Activated B cell treated with CpG ODN at 0.5 μM for 24 hours (primary cell): ENCODE results near the gene SNRPA. TPM values are rescaled to one million over a fixed set of nuclear protein-coding genes. Genes with fewer than 3 reads are reported as not detected.
A peak's percentile ranks its signal among the peaks of the same experiment; 100 is the strongest.

ENCODE experiments used
- ATAC-seq: fragments of 200-7000 bp; cut with Tn5 transposase; one replicate; pipeline ENCODE4 v1.10.0; 2021; ENCODE audit warnings: low read depth, mild to moderate bottlenecking, moderate library complexity
- CTCF ChIA-PET: fragments of 350-600 bp; sonication (Branson Sonifier 250); formaldehyde crosslinking; loops from one replicate; lab custom pipeline; 2021; ENCODE audit warnings: antibody characterized with exemption; lab: Charles Lee
- POLR2A ChIA-PET: fragments of 350-600 bp; sonication (Branson Sonifier 250); formaldehyde crosslinking; loops from one replicate; lab custom pipeline; 2021; ENCODE audit warnings: antibody characterized with exemption; lab: Charles Lee
- DNase-seq: peaks from one replicate; pipeline ENCODE4 v3.0.0; 2022
- H3K27ac Mint-ChIP-seq: one replicate; pipeline ENCODE4 v1.8.0; 2020; ENCODE audit warnings: mixed read lengths
- H3K27me3 Mint-ChIP-seq: one replicate; pipeline ENCODE4 v1.8.0; 2021; ENCODE audit warnings: mixed read lengths
- H3K36me3 Mint-ChIP-seq: one replicate; pipeline ENCODE4 v1.8.0; 2021; ENCODE audit warnings: low read depth, mixed read lengths
- H3K4me1 Mint-ChIP-seq: one replicate; pipeline ENCODE4 v1.8.0; 2021; ENCODE audit warnings: mixed read lengths
- H3K4me3 Mint-ChIP-seq: one replicate; pipeline ENCODE4 v1.8.0; 2020; ENCODE audit warnings: mild to moderate bottlenecking, mixed read lengths
- H3K9me3 Mint-ChIP-seq: one replicate; pipeline ENCODE4 v1.8.0; 2020; ENCODE audit warnings: mixed read lengths
- CTCF ChIP-seq: fragments of 200-600 bp; IDR thresholded peaks from one replicate; pipeline ENCODE4 v1.8.0; 2022; ENCODE audit warnings: antibody characterized with exemption, mild to moderate bottlenecking
- intact Hi-C: fragments of 100-400 bp; cut with micrococcal nuclease; formaldehyde crosslinking; loops from one replicate; pipeline ENCODE4 v1.15.1; 2024
- total RNA-seq: library from RNA; stranded (reverse); gene quantifications from 2 replicates; pipeline ENCODE4 v1.2.3, GENCODE V29; 2022

Gene SNRPA
- total RNA-seq, 1 donor from 2014 or later, result 138 TPM

GRCh38 chr19:40791996-40792395 lies 41.0 kb downstream of the SNRPA start:
- ChIA-PET POLR2A (interaction anchor here (2.8 kb wide), 1 partner anchor 14 kb away, joined by 27 read pairs; the partner anchor contains the start of gene RAB4B), CTCF (no interaction called here)
- TF ChIP-seq CTCF, result no peak
- ATAC-seq (no peak), DNase-seq (no peak)
- Mint-ChIP-seq H3K4me3 (no peak overlapping the region), H3K36me3 (peaks cover 63% of the 10 kb centered on the region), H3K27ac (peak overlapping the region; percentile 76), H3K27me3 (no peaks in the 10 kb centered on the region), H3K4me1 (peaks cover 29% of the 10 kb centered on the region), H3K9me3 (no peaks in the 10 kb centered on the region)
- intact Hi-C loops, result no loop called here

- Mint-ChIP-seq H3K9me3 (no peaks in the 10 kb centered on the region), H3K27ac (peak overlapping the region; percentile 99), H3K27me3 (no peaks in the 10 kb centered on the region), H3K36me3 (peaks cover 58% of the 10 kb centered on the region), H3K4me1 (peaks cover 57% of the 10 kb centered on the region), H3K4me3 (peak overlapping the region; percentile 58)
- intact Hi-C loops, result loop anchor here (5.0 kb wide), 2 partner anchors 190 to 355 kb away; partner anchors contain the start of gene SERTAD3
- no peak for TF ChIP-seq CTCF
- DNase-seq (no peak), ATAC-seq (no peak)
- ChIA-PET CTCF (interaction anchor here (1.0 to 3.0 kb wide), 3 partner anchors 9 to 75 kb away, joined by 3 to 18 read pairs (median 6); partner anchors contain the start of gene RAB4B), POLR2A (interaction anchor here (0.6 to 9.6 kb wide), 8 partner anchors 11 to 134 kb away, joined by 3 to 287 read pairs (median 10); partner anchors contain the start of genes ACTMAP, COQ8B, ITPKC and MIA)
These were observed 46.4 kb downstream of the SNRPA start for GRCh38 chr19:40797166-40797962.

GRCh38 chr19:40797963-40798682 lies 47.1 kb downstream of the SNRPA start:
- intact Hi-C loops, result loop anchor here (1.0 to 5.0 kb wide), 8 partner anchors 9 to 465 kb away; partner anchors contain the start of genes COQ8B, NUMBL, SERTAD3 and SNRPA
- DNase-seq (peak; percentile 57), ATAC-seq (peak; percentile 38)
- ChIA-PET CTCF (interaction anchor here (0.6 to 3.0 kb wide), 6 partner anchors 8 to 135 kb away, joined by 3 to 18 read pairs (median 4); partner anchors contain the start of genes ACTMAP and RAB4B), POLR2A (interaction anchor here (0.6 to 9.6 kb wide), 22 partner anchors 10 to 1393 kb away, joined by 3 to 287 read pairs (median 8); partner anchors contain the start of genes ACTMAP, AKT2, COQ8B and ITPKC)
- Mint-ChIP-seq H3K27me3 (no peaks in the 10 kb centered on the region), H3K9me3 (no peaks in the 10 kb centered on the region), H3K4me1 (peaks cover 59% of the 10 kb centered on the region), H3K36me3 (peaks cover 59% of the 10 kb centered on the region), H3K4me3 (peak overlapping the region; percentile 95), H3K27ac (peak overlapping the region; percentile 99)
- TF ChIP-seq CTCF, result no peak

GRCh38 chr19:40798683-40799557 lies 47.9 kb downstream of the SNRPA start, which contains the start of gene EGLN2:
EGLN2 (plus strand) TSS chr19:40799191; CDS start chr19:40800573, 1,382 bp downstream.
- peak within 1 kb of the TSS; percentile 95 for H3K4me3 Mint-ChIP-seq
- ChIA-PET CTCF (interaction anchor here (0.6 to 3.0 kb wide), 6 partner anchors 8 to 136 kb away, joined by 3 to 18 read pairs (median 4); partner anchors contain the start of genes ACTMAP and RAB4B), POLR2A (interaction anchor here (0.6 to 9.6 kb wide), 24 partner anchors 9 to 1394 kb away, joined by 3 to 287 read pairs (median 7); partner anchors contain the start of genes ACTMAP, AKT2, COQ8B and ITPKC)
- TF ChIP-seq CTCF, result no peak
- intact Hi-C loops, result loop anchor here (1.0 to 5.0 kb wide), 8 partner anchors 8 to 464 kb away; partner anchors contain the start of genes COQ8B, NUMBL, SERTAD3 and SNRPA
- H3K27ac Mint-ChIP-seq, result peak within 1 kb of the TSS; percentile 99
- peaks cover 63% of the 10 kb centered on the region for H3K36me3 Mint-ChIP-seq
- peaks cover 67% of the 10 kb centered on the region for H3K4me1 Mint-ChIP-seq
- peak; percentile 100 for DNase-seq
- peak; percentile 80 for ATAC-seq
- H3K27me3 Mint-ChIP-seq, result no peaks in the 10 kb centered on the region
- no peaks in the 10 kb centered on the region for H3K9me3 Mint-ChIP-seq
